PC-9 (cell line): ENCODE results near the gene SYT2. TPM values are rescaled to one million over a fixed set of nuclear protein-coding genes. Genes with fewer than 3 reads are reported as not detected.
"Not testable (repeated sequence)": the region's sequence is repeated elsewhere in the genome, so short reads cannot be mapped to it uniquely, and the experiment has no call there.

Source experiments
- BruUV-seq: library from RNA; stranded (reverse); fragments of 400-500 nt; replicated peaks from 2 replicates; lab custom pipeline; 2021; lab: Mats Ljungman, UMichigan
- CTCF ChIA-PET: fragments of 300-600 bp; sonication (Branson Sonifier 250); formaldehyde crosslinking; loops from one replicate; lab custom pipeline; 2022; ENCODE audit warnings: antibody characterized with exemption; lab: Charles Lee
- POLR2A ChIA-PET: fragments of 300-600 bp; sonication (Branson Sonifier 250); formaldehyde crosslinking; loops from one replicate; lab custom pipeline; 2022; ENCODE audit warnings: antibody characterized with exemption; ENCODE audit not compliant: unreplicated experiment; lab: Charles Lee
- DNase-seq, 2 experiments: peaks; one replicate each; pipeline versions ENCODE4 v3.0.0 to v3.0.0-alpha.2; 2015 to 2022; ENCODE audit warnings: mixed read lengths in 1 of 2
- H2AFZ ChIP-seq: fragments of 200-600 bp; sonication (generic); 2 replicates; pipeline ENCODE4 v1.8.1; 2017; ENCODE audit warnings: antibody characterized with exemption
- H3F3A ChIP-seq: fragments of 200-600 bp; sonication (generic); 2 replicates; pipeline ENCODE4 v1.8.1; 2017; ENCODE audit warnings: antibody characterized with exemption, mild to moderate bottlenecking, low read depth; ENCODE audit not compliant: insufficient read depth
- H3K27ac ChIP-seq: fragments of 200-600 bp; sonication (generic); 2 replicates; pipeline ENCODE4 v1.6.1; 2016; ENCODE audit warnings: mixed run types
- H3K27me3 ChIP-seq: fragments of 200-600 bp; sonication (generic); 2 replicates; pipeline ENCODE4 v1.6.1; 2016; ENCODE audit warnings: low read depth, mixed run types; ENCODE audit not compliant: insufficient read depth
- H3K36me3 ChIP-seq: fragments of 200-600 bp; sonication (generic); 2 replicates; pipeline ENCODE4 v1.6.1; 2016; ENCODE audit warnings: low read depth, mixed run types
- H3K4me1 ChIP-seq: fragments of 200-600 bp; sonication (generic); replicated peaks from 2 replicates; pipeline ENCODE4 v1.6.1; 2016; ENCODE audit warnings: mixed run types; ENCODE audit not compliant: insufficient read depth
- H3K4me2 ChIP-seq: fragments of 200-600 bp; sonication (generic); 2 replicates; pipeline ENCODE4 v1.6.1; 2017; ENCODE audit warnings: mixed run types
- H3K4me3 ChIP-seq: fragments of 200-600 bp; sonication (generic); 2 replicates; pipeline ENCODE4 v1.6.1; 2016; ENCODE audit warnings: mixed run types
- H3K79me2 ChIP-seq: fragments of 200-600 bp; sonication (generic); 2 replicates; pipeline ENCODE4 v1.6.1; 2017; ENCODE audit warnings: low read depth, mixed run types
- H3K9me2 ChIP-seq: fragments of 200-600 bp; sonication (generic); 2 replicates; pipeline ENCODE4 v1.8.1; 2017; ENCODE audit warnings: mild to moderate bottlenecking; ENCODE audit not compliant: insufficient read depth
- H3K9me3 ChIP-seq: fragments of 200-600 bp; sonication (generic); 2 replicates; pipeline ENCODE4 v1.8.1; 2016; ENCODE audit warnings: low read depth; ENCODE audit not compliant: insufficient read depth
- H4K20me1 ChIP-seq: fragments of 200-600 bp; sonication (generic); 2 replicates; pipeline ENCODE4 v1.8.1; 2017; ENCODE audit not compliant: insufficient read depth
- CTCF ChIP-seq: fragments of 200-600 bp; sonication (generic); conservative IDR thresholded peaks from 2 replicates; pipeline ENCODE4 v1.6.1; 2017; ENCODE audit warnings: mixed run types, antibody characterized with exemption, mild to moderate bottlenecking, moderate library complexity
- EZH2 ChIP-seq: fragments of 200-600 bp; sonication (generic); IDR thresholded peaks from 2 replicates; pipeline ENCODE4 v1.8.0; 2017; ENCODE audit warnings: antibody characterized with exemption, low read depth
- intact Hi-C: fragments of 100-400 bp; cut with micrococcal nuclease; formaldehyde crosslinking; loops from one replicate; pipeline ENCODE4 v1.10.0; 2022; ENCODE audit not compliant: unreplicated experiment
- total RNA-seq: library from RNA; stranded (reverse); gene quantifications from 2 replicates; pipeline ENCODE4 v1.2.3, GENCODE V29; 2021

SYT2 gene
- total RNA-seq, 1 experiment from 2014 or later, result 0.07 TPM

GRCh38 chr1:202628646-202629215 is 81.5 kb downstream of the SYT2 start:
- POLR2A ChIA-PET, result no interaction called here
- no peak for DNase-seq
- no peaks in the 10 kb centered on the region for H3K9me3 ChIP-seq
- H3K4me1 ChIP-seq, result no peaks in the 10 kb centered on the region
- no peaks in the 10 kb centered on the region for H3K79me2 ChIP-seq
- H3K4me2 ChIP-seq, result no peak overlapping the region
- H3K27me3 ChIP-seq, result peaks cover 18% of the 10 kb centered on the region
- CTCF ChIA-PET, result interaction anchor here (0.7 kb wide), 1 partner anchor 63 kb away, joined by 7 read pairs; no protein-coding TSS in a partner anchor
- no peak overlapping the region for H3K4me3 ChIP-seq
- TF ChIP-seq EZH2, result no peak
- H3K27ac ChIP-seq, result no peak overlapping the region
- no peaks in the 10 kb centered on the region for H3K36me3 ChIP-seq
- BruUV-seq, result no TSS peak
- H2AFZ ChIP-seq, result no peak overlapping the region
- no peaks in the 10 kb centered on the region for H4K20me1 ChIP-seq
- H3F3A ChIP-seq, result no peaks in the 10 kb centered on the region
- no peaks in the 10 kb centered on the region for H3K9me2 ChIP-seq
- intact Hi-C loops, result loop anchor here (5.0 kb wide), 1 partner anchor 286 kb away; the partner anchor contains the start of gene UBE2T

- no peak for DNase-seq
- Histone ChIP-seq H3K4me3 (no peak overlapping the region), H3K36me3 (no peaks in the 10 kb centered on the region), H4K20me1 (no peaks in the 10 kb centered on the region), H3K27me3 (peaks cover 18% of the 10 kb centered on the region; the same call in 1 of the 2 replicates), H3K4me1 (no peaks in the 10 kb centered on the region), H3K9me2 (no peaks in the 10 kb centered on the region), H2AFZ (no peak overlapping the region), H3K4me2 (no peak overlapping the region), H3K79me2 (no peaks in the 10 kb centered on the region), H3K9me3 (no peaks in the 10 kb centered on the region), H3K27ac (no peak overlapping the region), H3F3A (no peaks in the 10 kb centered on the region)
- ChIA-PET POLR2A (no interaction called here), CTCF (interaction anchor here (0.6 to 0.7 kb wide), 3 partner anchors 64 to 464 kb away, joined by 3 to 7 read pairs (median 5); no protein-coding TSS in a partner anchor)
- intact Hi-C loops, result loop anchor here (5.0 kb wide), 1 partner anchor 286 kb away; the partner anchor contains the start of gene UBE2T
- no TSS peak for BruUV-seq
- TF ChIP-seq EZH2, result no peak
- no peak for TF ChIP-seq CTCF
Observed at GRCh38 chr1:202627841-202628565, 82.3 kb downstream of the SYT2 start.

GRCh38 chr1:202627036-202627435 is 83.2 kb downstream of the SYT2 start:
- DNase-seq, BruUV-seq, POLR2A ChIA-PET, H3K79me2 ChIP-seq, H3K27ac ChIP-seq, H3K9me2 ChIP-seq, H4K20me1 ChIP-seq, H3F3A ChIP-seq, H2AFZ ChIP-seq, H3K4me3 ChIP-seq, H3K9me3 ChIP-seq, H3K4me1 ChIP-seq, H3K4me2 ChIP-seq, H3K36me3 ChIP-seq: not testable (repeated sequence)
- CTCF ChIA-PET, result interaction anchor here (0.7 kb wide), 1 partner anchor 150 kb away, joined by 3 read pairs; no protein-coding TSS in a partner anchor
- peaks cover 18% of the 10 kb centered on the region; the same call in 1 of the 2 replicates for H3K27me3 ChIP-seq
- intact Hi-C loops, result loop anchor here (5.0 kb wide), 1 partner anchor 285 kb away; the partner anchor contains the start of gene UBE2T
